GDM1 (cell line): ENCODE data around the gene GTF3A.

ENCODE experiments used
- DNase-seq: peaks from one replicate; lab custom pipeline; 2025; lab: John Stamatoyannopoulos, UW

Gene GTF3A

GRCh38 chr13:27405546-27406134 is 18.8 kb upstream of the GTF3A start:
- DNase-seq, result no peak

GRCh38 chr13:27406178-27406939 is 18.1 kb upstream of the GTF3A start:
- peak; percentile 51 for DNase-seq

DNA sequence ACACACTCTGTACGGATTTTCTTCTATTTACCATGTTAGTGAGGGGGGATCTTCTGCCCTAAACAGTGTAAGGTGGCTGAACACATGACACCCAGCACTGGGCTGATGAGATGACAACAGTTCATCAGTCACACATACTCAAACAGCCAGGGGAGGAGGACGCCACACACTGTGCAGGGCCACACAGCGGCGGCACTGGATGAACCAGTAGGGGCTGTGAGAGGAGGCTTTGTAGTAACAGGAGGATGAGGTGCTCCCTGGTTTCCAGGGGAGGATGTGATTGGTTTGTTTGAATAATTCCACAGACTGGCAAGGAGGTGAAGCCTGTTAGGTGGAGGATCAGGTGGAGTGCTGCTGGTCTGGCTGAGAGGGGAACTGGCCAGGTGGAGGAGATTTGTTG is 16.3 kb upstream of the GTF3A start:
- no peak for DNase-seq

DNA sequence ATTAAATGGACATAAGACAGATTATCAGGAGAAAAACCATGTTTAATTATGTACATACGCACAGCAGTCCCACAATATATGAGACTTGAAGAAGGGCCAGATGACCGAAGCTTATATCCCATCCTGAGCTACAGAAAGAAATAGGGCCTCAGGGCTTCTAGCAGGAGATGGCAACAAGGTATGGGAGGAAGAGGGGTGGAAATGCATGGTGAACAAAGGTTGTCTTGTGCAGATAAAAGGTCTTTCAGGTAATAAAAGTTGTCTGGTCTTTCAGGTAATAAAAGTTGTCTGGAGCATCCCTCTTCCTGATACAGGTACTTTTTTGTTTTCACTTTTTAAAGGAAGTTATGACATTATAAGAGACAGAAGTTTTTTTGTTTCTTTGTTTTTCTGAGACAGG is 15.4 kb upstream of the GTF3A start:
- no peak for DNase-seq

GRCh38 chr13:27411341-27411740 is 13.1 kb upstream of the GTF3A start:
- DNase-seq, result no peak

DNA sequence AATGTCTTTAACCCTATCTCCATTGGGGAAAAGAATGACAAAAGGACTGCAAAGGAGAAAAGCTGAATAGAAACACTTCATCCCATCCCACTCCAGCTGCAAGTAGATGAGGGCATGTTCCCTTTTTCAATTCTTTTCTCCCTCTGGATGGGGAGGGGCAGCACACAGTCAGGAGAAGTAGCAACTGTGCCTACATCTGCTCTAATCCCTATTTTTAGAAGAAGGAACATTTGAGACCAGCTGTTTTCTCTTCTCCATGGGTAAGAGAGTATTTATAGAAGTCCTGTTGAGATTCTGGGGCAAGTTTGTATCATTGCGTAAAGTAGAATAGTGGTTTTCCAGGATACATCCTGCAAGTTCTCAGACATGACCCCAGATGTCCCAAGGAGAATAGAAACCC is 9.3 kb upstream of the GTF3A start:
- no peak for DNase-seq

DNA sequence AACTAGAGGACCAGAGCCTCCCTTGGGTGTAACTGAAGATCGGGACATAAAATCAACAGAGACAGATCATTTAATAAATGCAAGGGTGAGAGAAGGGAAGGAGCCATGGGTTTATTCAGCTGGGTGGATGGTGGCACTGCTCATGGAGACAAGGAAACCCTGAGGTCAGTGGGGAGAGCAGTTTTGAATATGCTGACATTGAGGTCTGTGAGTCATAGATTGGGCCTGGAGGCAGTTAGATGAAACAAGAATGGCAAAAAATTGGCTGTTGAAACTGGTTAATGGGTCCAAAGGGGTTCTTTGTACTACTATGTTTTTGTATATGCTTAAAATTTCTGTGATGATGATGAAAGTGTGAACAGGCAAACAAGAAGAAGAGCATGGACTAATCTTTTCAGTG is 5.1 kb upstream of the GTF3A start:
- no peak for DNase-seq

DNA sequence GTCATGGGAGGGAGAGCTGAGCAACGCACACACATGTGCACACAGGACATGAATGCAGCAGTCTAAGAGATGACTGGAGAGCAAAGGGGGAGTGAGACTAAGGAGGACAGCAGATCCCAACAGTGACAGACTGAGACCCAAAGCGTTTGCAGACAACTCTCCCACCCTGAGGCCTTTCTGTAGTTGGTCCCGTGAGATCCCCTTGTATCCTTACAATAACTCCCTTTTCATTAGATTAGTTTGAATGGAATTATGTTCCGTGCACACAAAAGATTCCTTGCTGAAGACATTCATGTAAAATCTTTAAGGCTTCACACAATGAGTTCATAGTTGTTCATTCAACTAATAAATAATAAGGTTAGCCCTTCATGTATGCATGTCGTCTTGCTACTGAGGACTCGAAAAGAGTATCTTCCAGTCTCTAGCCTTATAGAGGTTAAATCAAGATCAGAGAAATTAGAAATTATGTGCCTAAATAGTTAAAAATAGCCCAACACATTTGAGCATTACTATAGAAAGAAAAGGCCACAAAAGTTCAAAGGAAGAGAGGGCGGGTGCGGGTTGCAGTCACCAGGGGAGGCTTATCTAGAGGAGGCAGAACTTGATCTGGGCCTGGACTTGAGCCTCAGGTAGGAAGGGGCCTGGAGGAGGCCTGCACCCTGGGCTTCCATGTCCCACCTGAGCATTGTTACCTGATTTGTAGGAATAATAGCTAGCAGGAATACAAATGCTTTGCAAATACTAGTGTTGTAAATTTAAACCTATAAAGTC is 3.1 kb upstream of the GTF3A start:
- DNase-seq, result no peak

- DNase-seq, result no peak
These were observed 1.1 kb upstream of the GTF3A start for GRCh38 chr13:27423333-27423732.

- DNase-seq, result no peak
These were observed 919 bp downstream of the GTF3A start for GRCh38 chr13:27425158-27425917.

GRCh38 chr13:27425918-27426630 is 1.7 kb downstream of the GTF3A start:
- peak; percentile 93 for DNase-seq

GRCh38 chr13:27427641-27428040 is 3.2 kb downstream of the GTF3A start:
- no peak for DNase-seq

- DNase-seq, result no peak
These were observed 3.7 kb downstream of the GTF3A start for GRCh38 chr13:27428160-27428559.

DNA sequence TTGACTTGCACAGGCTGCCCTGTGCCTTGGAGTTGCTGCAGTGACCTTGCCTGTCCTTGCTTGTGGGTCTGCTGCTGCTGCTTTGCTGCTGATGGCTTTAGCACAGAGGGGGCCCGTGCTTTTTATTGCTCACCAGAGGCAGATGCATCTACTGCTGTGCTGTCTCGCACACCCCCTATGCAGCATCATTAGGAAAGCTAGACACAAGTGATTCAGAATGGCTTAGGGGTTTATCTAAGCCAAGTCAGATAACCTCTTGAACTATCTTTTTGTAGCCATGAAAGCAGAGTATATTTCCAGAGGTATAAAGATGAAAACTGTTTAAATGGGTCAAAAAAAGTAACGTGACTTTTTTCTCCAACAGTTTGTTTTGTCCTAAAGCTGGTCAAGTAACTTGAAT is 7.8 kb downstream of the GTF3A start:
- DNase-seq, result no peak

GRCh38 chr13:27432611-27433210 is 8.3 kb downstream of the GTF3A start:
- DNase-seq, result no peak

DNA sequence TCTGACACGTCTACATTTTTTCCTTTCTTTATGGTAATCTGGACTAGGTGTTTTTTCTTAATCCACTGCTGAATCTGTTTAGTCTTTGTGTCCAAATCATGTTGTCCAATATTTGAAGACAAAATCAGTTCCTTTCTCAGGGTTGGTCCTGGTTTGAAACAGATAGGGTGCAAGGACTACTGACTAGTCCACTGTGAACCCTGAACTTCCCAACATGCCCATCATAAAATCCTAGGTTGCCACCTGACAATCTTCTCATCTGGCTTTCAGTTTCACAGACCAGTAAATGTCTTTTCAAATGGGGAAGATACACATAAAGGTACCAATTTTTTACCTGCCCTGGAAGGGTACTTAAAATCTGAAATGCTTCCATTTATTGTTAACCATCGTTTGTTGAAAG is 12.7 kb downstream of the GTF3A start:
- no peak for DNase-seq

DNA sequence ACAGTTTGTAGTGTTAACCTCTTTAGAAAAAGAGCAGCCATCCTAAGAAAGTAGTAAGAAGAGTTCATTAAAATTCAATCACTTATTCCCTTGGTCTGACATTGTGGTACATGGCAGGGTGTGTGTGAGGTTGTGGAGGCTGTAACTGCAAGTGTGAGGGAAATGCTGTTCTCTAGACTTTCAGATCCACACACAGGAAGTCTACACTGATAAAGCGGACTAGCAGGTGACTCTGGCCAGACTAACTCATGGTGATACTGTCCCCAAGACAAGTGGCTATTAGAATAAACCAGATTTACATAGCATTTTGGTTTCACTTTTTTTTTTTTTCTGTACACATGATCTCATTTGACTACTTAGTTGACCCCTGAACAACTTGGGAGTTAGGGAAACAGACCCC is 16.0 kb downstream of the GTF3A start:
- DNase-seq, result no peak

DNA sequence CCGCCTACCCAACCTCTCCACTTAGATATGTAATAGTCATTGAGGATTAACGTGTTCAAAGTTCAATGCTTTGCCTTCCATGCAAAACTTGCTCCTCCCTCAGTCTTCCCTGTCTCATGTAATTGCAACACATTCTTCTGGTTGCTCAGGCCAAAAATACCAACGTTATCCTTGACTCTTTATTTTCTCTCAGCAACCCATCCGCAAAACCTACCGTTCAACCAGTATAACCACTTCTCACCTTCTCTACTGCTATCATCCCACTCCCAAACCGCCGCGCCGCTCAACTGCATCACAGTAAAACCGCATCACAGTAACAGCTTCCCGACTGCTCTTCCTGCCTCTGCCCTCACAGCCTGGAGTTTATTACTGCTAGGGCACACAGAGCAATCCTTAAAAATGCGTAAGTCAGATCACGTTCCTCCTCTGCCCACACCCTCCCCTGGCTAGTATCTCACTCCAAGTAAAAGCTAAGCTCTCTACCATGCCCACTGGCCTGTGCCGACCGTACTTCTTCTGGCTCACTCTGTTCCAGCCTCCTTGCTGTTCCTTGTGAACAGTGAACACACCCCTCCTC is 17.7 kb downstream of the GTF3A start:
- DNase-seq, result peak; percentile 83

DNA sequence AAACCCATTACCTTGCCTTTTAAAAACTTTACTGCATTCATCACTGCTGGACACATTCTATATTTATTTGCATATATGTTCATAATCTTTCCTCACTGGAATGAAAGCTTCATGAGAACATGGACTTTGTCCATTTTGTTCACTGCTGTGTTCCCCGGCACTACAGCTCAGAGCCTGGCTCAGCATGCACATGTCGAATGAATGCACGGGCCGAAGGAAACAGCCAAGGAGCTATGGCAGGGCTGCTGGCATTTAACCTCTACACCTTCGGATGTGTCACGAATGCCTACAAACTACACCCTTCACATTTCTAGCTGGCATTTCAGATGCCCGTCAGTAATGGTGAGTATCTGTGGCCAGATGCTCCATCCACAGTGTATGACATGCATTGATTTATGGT is 18.4 kb downstream of the GTF3A start:
- no peak for DNase-seq

- DNase-seq, result peak; percentile 79
These were observed 22.7 kb downstream of the GTF3A start for GRCh38 chr13:27446986-27447583.

GRCh38 chr13:27448308-27448707 is 23.9 kb downstream of the GTF3A start:
- DNase-seq, result no peak
